ENCODE results near the gene PSMB1. TPM values are rescaled to one million over a fixed set of nuclear protein-coding genes. Genes with fewer than 3 reads are reported as not detected.

Gene PSMB1
- total and polyA plus RNA-seq, 9 of the 15 experiments (the other 6 are each of a cell fraction or from before 2014, with no cell fraction given), result 447 to 2,953 (median 884) TPM

DNA sequence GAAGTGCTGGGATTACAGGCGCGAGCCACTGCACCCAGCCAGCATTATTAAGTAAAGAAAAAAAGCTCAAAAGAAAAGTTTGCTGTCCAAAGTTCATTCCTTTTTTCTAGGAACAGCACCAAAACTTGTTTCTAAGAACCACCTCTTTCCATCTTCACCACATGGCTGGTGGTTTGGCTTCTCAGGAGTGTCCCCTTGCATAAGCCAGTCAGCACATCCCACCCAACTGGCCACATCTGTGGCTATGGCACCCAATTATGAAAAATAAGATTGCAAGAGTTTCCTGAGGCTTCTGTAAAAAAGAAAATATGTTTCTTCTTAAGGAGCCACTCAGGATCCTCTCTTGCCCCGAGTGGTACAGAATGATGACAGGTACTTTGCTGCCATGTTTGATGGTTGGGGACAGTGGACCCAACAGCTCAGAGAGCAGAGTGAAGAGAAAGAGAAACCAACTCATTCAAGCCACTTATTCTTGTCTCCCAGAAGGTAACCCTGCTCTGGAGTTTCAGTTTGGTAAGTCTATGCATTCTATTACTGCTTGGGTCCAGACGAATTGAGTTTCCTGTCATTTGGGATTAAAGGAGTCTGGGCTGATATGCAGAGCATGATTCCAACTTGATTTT, 65.3 kb downstream of the PSMB1 start:
- Histone ChIP-seq H3K4me1 (replicated peaks in 1 of 2; ENCODE audit: control insufficient read depth in 2 of 2, insufficient read depth in 2 of 2, low read length in 2 of 2) (no peaks in the 10 kb centered on the region), H3K9me3 (replicated peaks; ENCODE audit: control insufficient read depth, insufficient read depth, low read depth, low read length) (0 out of 2 replicates have a peak, but pooled peaks cover 3% of the 10 kb centered on the region), H3K27ac (ENCODE audit: extremely low read depth, low read depth, low read length) (no peak overlapping the region), H3K79me2 (ENCODE audit: control insufficient read depth, insufficient read depth, low read length) (no peaks in the 10 kb centered on the region), H3K4me2 (ENCODE audit: insufficient read depth, low read length) (no peak overlapping the region), H3K4me3 (no peak overlapping the region), H3K27me3 (ENCODE audit: control insufficient read depth in 2 of 2, insufficient read depth in 2 of 2, low read length in 2 of 2) (peaks cover 20 to 30% of the 10 kb centered on the region in 2 experiments), H2AFZ (ENCODE audit: low read depth, low read length) (no peak overlapping the region), H4K20me1 (replicated peaks; ENCODE audit: control insufficient read depth, insufficient read depth, low read length) (no peaks in the 10 kb centered on the region), H3K9me1 (ENCODE audit: control insufficient read depth, insufficient read depth, low read length) (no peaks in the 10 kb centered on the region), H3K9ac (ENCODE audit: insufficient read depth in 1 of 2, low read depth in 2 of 2, low read length in 2 of 2) (no peak overlapping the region), H3K36me3 (ENCODE audit: control insufficient read depth, insufficient read depth, low read length) (no peaks in the 10 kb centered on the region)
- WGBS (ENCODE audit: insufficient coverage, low coverage, missing lambda C conversion rate), result 2% methylated on average over 4 of the region's 4 CpGs
- FAIRE-seq (no peak), DNase-seq (ENCODE audit: extremely low read depth in 1 of 4, low spot score in 3 of 4) (no peak), ATAC-seq (no peak)
- intact Hi-C loops (cut with micrococcal nuclease) (no loop called here), in situ Hi-C loops (cut with MboI) (no loop called here)
- ChIA-PET POLR2A (no interaction called here), CTCF (ENCODE audit: low intra/inter-chr PET ratio) (no interaction called here)
- TF ChIP-seq BRD4 (IDR thresholded peaks at IDR 0.05), result no peak
- TF ChIP-seq FOSL1 (tag; conservative IDR thresholded peaks at IDR 0.05), result no peak
- no peak for TF ChIP-seq EGR1 (conservative IDR thresholded peaks at IDR 0.05)
- TF ChIP-seq MED1 (CRISPR knock-in tag; IDR thresholded peaks at IDR 0.05; ENCODE audit: borderline replicate concordance), result no peak
- no peak for TF ChIP-seq BRF1 (IDR thresholded peaks at IDR 0.05; ENCODE audit: borderline replicate concordance, extremely low read depth, insufficient read length)
- TF ChIP-seq C11orf30 (IDR thresholded peaks at IDR 0.05; ENCODE audit: low read depth), result no peak
- no peak for TF ChIP-seq GTF2F1 (IDR thresholded peaks at IDR 0.05; ENCODE audit: low read depth, low read length)
- no peak for TF ChIP-seq NCOA4 (IDR thresholded peaks at IDR 0.05; ENCODE audit: partially characterized antibody)
- TF ChIP-seq BCL6 (CRISPR knock-in tag; IDR thresholded peaks at IDR 0.05), result no peak
- TF ChIP-seq NELFE (IDR thresholded peaks at IDR 0.05; ENCODE audit: insufficient read depth, insufficient read length), result no peak
- no peak for TF ChIP-seq DDX20 (tag; IDR thresholded peaks at IDR 0.05; ENCODE audit: low read depth)
- TF ChIP-seq, protein P1, sequence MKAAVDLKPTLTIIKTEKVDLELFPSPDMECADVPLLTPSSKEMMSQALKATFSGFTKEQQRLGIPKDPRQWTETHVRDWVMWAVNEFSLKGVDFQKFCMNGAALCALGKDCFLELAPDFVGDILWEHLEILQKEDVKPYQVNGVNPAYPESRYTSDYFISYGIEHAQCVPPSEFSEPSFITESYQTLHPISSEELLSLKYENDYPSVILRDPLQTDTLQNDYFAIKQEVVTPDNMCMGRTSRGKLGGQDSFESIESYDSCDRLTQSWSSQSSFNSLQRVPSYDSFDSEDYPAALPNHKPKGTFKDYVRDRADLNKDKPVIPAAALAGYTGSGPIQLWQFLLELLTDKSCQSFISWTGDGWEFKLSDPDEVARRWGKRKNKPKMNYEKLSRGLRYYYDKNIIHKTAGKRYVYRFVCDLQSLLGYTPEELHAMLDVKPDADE (conservative IDR thresholded peaks at IDR 0.05; ENCODE audit: control insufficient read depth, low read depth, low read length), result no peak
- no peak for TF ChIP-seq ILF3 (IDR thresholded peaks at IDR 0.05; ENCODE audit: borderline replicate concordance)
- TF ChIP-seq ZC3H11A (IDR thresholded peaks at IDR 0.05; ENCODE audit: low read depth, low read length), result no peak
- TF ChIP-seq RERE (CRISPR knock-in tag; IDR thresholded peaks at IDR 0.05; ENCODE audit: borderline replicate concordance), result no peak
- no TSS peak for BruUV-seq (replicated peaks)

Measured in K562 (cell line).